Stromal cell of bone marrow (primary cell): Measurements from ENCODE around the gene CCDC92.
"Not testable (repeated sequence)": the region's sequence is repeated elsewhere in the genome, so short reads cannot be mapped to it uniquely, and the experiment has no call there.

Experiments used
- DNase-seq: peaks from one replicate; pipeline ENCODE4 v3.0.0-alpha.2; 2012; ENCODE audit warnings: low read depth

Gene CCDC92

GRCh38 chr12:123936956-123937706 is 35.5 kb downstream of the CCDC92 start:
- DNase-seq, result no peak

GRCh38 chr12:123936471-123936870 is 36.2 kb downstream of the CCDC92 start:
- no peak for DNase-seq

GRCh38 chr12:123935956-123936355 is 36.7 kb downstream of the CCDC92 start:
- DNase-seq, result no peak

GRCh38 chr12:123934829-123935228 is 37.8 kb downstream of the CCDC92 start:
- DNase-seq, result no peak

GRCh38 chr12:123934016-123934620 is 38.5 kb downstream of the CCDC92 start:
- DNase-seq, result no peak

GRCh38 chr12:123933214-123933613 is 39.4 kb downstream of the CCDC92 start:
- DNase-seq, result no peak

GRCh38 chr12:123931686-123932321 is 40.8 kb downstream of the CCDC92 start:
- no peak for DNase-seq

- no peak for DNase-seq
Measured at GRCh38 chr12:123929946-123930583, 42.6 kb downstream of the CCDC92 start.

- DNase-seq, result no peak
Measured at GRCh38 chr12:123928897-123929296, 43.7 kb downstream of the CCDC92 start.

- DNase-seq, result no peak
Measured at GRCh38 chr12:123928274-123928865, 44.3 kb downstream of the CCDC92 start.

GRCh38 chr12:123924539-123924938 is 48.1 kb downstream of the CCDC92 start:
- no peak for DNase-seq

GRCh38 chr12:123923927-123924326 is 48.7 kb downstream of the CCDC92 start:
- DNase-seq, result no peak

- no peak for DNase-seq
Measured at GRCh38 chr12:123923038-123923437, 49.6 kb downstream of the CCDC92 start.

- no peak for DNase-seq
Measured at GRCh38 chr12:123919980-123920360, 52.7 kb downstream of the CCDC92 start.

- DNase-seq, result no peak
Measured at GRCh38 chr12:123917337-123917850, 55.2 kb downstream of the CCDC92 start.

GRCh38 chr12:123916729-123917128 is 55.9 kb downstream of the CCDC92 start:
- DNase-seq, result no peak

- no peak for DNase-seq
Measured at GRCh38 chr12:123914726-123915333, 57.8 kb downstream of the CCDC92 start.

- DNase-seq, result no peak
Measured at GRCh38 chr12:123912415-123913380, 59.9 kb downstream of the CCDC92 start.

GRCh38 chr12:123911672-123912409 is 60.8 kb downstream of the CCDC92 start:
- DNase-seq, result not testable (repeated sequence)

GRCh38 chr12:123910761-123911193 is 61.9 kb downstream of the CCDC92 start:
- DNase-seq, result no peak
